HUES48 (cell line): ENCODE results near the gene ZFP92.
A peak's percentile ranks its signal among the peaks of the same experiment; 100 is the strongest.

Source experiments
- H3K27ac ChIP-seq: one replicate; pipeline ENCODE4 v1.7.0; 2013; ENCODE audit warnings: low read depth, low read length, inconsistent platforms
- H3K27me3 ChIP-seq: 2 replicates; pipeline ENCODE4 v1.6.1; 2013; ENCODE audit warnings: mild to moderate bottlenecking, low read length; ENCODE audit not compliant: control insufficient read depth, insufficient read depth
- H3K36me3 ChIP-seq: 2 replicates; pipeline ENCODE4 v1.6.1; 2013; ENCODE audit warnings: low read length; ENCODE audit not compliant: control insufficient read depth, insufficient read depth
- H3K4me1 ChIP-seq: 2 replicates; pipeline ENCODE4 v1.6.1; 2013; ENCODE audit warnings: mild to moderate bottlenecking, low read length; ENCODE audit not compliant: control insufficient read depth, insufficient read depth
- H3K4me3 ChIP-seq: 2 replicates; pipeline ENCODE4 v1.5.1; 2013; ENCODE audit warnings: mild to moderate bottlenecking, low read depth, low read length
- H3K9ac ChIP-seq: 2 replicates; pipeline ENCODE4 v1.6.1; 2013; ENCODE audit warnings: mild to moderate bottlenecking, low read depth, low read length, moderate library complexity
- H3K9me3 ChIP-seq: 2 replicates; pipeline ENCODE4 v1.6.1; 2013; ENCODE audit warnings: low read length; ENCODE audit not compliant: control insufficient read depth, insufficient read depth

Gene ZFP92, protein sequence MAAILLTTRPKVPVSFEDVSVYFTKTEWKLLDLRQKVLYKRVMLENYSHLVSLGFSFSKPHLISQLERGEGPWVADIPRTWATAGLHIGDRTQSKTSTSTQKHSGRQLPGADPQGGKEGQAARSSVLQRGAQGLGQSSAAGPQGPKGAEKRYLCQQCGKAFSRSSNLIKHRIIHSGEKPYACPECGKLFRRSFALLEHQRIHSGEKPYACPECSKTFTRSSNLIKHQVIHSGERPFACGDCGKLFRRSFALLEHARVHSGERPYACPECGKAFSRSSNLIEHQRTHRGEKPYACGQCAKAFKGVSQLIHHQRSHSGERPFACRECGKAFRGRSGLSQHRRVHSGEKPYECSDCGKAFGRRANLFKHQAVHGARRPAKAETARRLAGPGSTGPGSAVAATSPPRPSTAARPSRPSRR

DNA sequence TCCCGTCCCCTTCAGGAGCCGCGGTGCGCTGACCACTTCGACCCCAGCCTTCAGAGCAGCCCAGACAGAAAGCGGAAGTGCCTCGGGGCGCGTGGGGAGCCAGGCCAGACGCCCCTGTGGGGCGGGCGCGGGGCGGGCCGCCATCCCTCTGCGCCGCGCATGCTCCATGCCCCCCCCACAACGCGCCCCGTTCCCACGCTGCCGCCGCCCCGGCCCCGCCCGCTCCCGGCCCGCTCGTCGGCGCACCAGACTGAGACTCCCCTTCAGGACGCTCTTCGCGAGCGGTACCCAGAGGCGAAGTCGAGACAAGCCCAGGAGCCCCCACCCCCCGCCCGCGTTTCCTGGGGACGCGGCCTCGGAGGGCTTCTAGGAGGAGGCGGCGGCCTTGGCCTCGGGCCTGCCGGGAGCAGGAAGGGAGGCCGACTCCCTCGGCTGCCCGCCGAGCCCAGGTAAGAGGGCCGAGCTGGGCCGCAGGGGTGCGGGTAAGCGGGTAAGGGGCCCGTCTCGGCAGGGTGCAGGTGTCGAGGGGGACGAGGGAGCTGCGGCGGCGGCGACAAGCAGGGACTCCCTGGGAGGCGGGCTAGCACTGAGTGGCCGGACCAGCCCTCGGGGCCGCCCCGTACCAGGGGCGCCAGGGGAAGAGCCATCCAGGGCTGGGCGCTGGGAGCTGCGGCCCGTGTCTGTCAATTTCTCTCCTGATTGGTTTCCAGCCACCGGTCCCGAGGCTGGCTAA is at the start of gene ZFP92:
TSS of gene ZFP92 (plus strand) at position 218 of the 733 bp plus-strand sequence. CDS start 6,851 bp downstream, outside the sequence.
- no peak within 1 kb of the TSS for H3K9ac ChIP-seq
- H3K27ac ChIP-seq, result no peak within 1 kb of the TSS
- peak within 1 kb of the TSS; percentile 46 for H3K4me3 ChIP-seq
- no peaks in the 10 kb centered on the region for H3K36me3 ChIP-seq
- peaks cover 23% of the 10 kb centered on the region for H3K27me3 ChIP-seq
- no peaks in the 10 kb centered on the region for H3K4me1 ChIP-seq
- H3K9me3 ChIP-seq, result peaks cover 38% of the 10 kb centered on the region

DNA sequence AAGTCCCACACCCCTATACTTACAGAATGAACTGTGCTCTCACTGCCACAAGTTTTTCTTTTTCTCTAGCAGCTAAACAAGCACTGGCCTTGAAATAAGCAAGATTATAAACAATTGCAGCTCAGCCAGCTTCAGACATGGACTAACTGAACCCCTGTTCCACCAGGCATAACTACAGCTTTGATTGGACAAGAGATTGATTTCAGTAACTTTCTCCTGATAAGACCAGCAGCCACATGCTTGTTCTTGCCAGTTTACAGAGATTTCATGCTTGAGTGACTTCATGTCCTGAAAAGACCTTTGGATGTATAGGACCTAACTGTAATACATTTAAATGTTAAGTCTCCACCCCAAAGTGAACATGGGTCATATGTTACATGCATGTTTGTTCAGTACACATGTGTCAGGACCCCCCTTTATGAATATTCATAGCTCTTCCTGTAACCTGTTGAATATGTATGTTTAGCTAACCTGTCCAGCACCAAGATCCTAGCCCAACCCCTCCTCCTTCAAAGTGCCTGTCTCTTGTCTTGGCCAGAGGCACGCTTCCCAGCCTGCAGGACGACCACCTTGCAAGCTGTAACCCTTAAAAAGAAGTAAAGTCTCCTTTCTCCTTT is 49.4 kb upstream of the ZFP92 start:
- no peaks in the 10 kb centered on the region for H3K27me3 ChIP-seq
- H3K36me3 ChIP-seq, result no peaks in the 10 kb centered on the region
- no peak overlapping the region for H3K4me3 ChIP-seq
- no peak overlapping the region for H3K9ac ChIP-seq
- no peak overlapping the region for H3K27ac ChIP-seq
- no peaks in the 10 kb centered on the region for H3K4me1 ChIP-seq
- peaks cover 49% of the 10 kb centered on the region for H3K9me3 ChIP-seq

DNA sequence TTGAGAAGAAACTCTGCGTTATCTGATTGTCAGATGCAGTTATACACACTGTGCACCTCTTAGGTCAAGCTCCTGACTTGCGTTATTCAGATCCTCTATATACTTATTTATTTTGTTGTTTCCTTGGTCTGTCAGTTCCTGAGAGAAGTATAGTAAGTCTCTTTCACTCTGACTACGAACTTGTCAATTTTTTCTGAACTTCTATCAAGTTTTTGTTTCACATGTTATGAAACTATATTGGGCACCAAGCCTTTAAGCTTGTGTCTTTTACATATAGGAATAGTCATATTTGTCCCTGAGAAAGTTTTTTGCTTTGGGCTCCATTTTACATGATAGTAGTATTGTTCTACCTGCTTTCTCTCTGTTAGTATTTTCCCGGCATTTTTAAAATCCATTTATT is 45.6 kb upstream of the ZFP92 start:
- Histone ChIP-seq H3K4me1 (no peaks in the 10 kb centered on the region), H3K4me3 (no peak overlapping the region), H3K9ac (no peak overlapping the region), H3K36me3 (no peaks in the 10 kb centered on the region), H3K27me3 (no peaks in the 10 kb centered on the region), H3K27ac (no peak overlapping the region), H3K9me3 (peaks cover 49% of the 10 kb centered on the region)

DNA sequence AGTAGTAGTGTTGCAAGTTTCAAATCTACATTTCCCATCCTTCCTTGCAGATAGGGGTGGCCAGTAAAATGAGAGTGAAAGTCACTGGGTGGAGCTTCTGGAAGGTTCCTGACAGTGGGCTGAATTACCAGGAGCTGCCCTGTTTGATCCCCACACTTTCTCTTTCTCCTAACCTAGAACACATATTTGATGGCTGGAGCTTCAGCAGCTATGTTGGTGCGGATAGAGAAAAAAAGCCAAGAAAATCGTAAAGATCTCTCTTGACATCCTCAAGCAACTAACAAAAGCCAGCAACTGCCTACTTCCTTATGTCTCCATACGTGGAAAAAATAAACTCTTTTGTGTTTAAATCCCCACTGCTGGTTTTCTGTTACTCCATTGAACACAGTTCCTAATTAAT is 45.2 kb upstream of the ZFP92 start:
- H3K4me1 ChIP-seq, result no peaks in the 10 kb centered on the region
- no peaks in the 10 kb centered on the region for H3K27me3 ChIP-seq
- peaks cover 49% of the 10 kb centered on the region for H3K9me3 ChIP-seq
- no peak overlapping the region for H3K4me3 ChIP-seq
- H3K36me3 ChIP-seq, result no peaks in the 10 kb centered on the region
- H3K27ac ChIP-seq, result no peak overlapping the region
- no peak overlapping the region for H3K9ac ChIP-seq

DNA sequence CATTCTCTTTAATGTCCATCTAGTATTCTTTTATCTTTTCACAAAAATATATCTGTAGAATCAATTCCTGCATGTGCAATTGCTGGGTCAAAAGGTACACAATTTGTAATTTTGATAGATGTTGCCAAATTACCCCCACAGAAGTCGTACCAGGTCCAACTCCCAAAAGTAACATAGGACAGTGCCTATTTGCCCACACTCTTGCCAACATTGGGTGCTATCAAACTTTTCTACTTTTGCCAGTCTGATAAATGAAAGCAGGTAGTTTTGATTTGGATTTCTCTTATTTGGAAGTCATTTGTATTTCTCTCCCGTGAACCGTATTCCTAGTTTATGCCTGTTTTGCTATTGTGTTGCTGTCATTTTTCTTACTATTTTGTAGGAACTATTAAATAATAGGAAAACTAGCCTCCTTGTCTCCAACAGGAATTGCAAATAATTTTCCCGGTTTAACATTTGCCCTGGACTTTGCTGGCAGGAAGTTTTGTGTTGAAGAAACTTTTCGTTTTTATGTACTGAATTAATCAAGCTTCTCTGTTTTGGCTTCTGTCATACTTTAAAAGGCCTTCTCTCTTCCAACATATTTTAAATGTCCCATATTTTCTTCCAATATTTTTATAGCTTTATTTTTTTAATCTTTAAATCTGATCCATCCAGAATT is 44.3 kb upstream of the ZFP92 start:
- Histone ChIP-seq H3K27ac (no peak overlapping the region), H3K27me3 (no peaks in the 10 kb centered on the region), H3K4me1 (no peaks in the 10 kb centered on the region), H3K36me3 (no peaks in the 10 kb centered on the region), H3K9ac (no peak overlapping the region), H3K4me3 (no peak overlapping the region), H3K9me3 (peaks cover 49% of the 10 kb centered on the region)

DNA sequence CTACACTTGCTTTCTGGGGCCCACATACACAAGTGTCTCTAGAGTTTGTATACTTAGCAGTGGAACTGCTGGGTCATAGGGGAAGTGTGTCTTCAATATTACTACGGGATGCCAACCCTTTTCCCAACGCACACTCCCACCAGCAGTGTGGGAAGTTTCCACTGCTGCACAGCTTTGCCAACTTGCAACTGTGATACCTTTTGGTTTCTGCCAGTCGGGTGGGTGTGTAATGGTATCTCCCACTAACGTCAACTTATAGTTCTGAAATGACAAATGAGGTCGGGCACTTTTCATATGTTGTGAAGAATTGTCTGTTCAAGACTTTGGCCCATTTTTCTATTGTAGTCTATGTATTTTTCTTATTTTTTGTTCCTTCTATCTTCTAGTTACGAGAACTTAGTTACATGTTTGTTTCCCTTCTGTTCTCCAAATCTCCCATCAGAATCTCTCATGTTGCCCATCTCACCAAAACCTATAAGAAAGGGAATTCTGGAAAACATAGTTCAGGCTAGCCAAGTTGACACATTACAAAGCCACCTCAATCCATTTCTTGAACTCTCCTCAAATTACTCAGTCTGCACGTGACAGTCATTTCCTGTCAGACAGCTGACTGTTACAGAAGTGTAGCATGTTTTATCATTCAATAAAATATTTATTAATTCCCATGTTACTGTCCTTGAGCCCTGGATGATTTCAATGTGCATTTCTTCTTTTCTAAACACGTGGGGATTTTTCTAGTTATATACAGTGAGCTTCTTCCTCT is 40.8 kb upstream of the ZFP92 start:
- Histone ChIP-seq H3K27ac (no peak overlapping the region), H3K4me3 (no peak overlapping the region), H3K9me3 (peaks cover 57% of the 10 kb centered on the region), H3K9ac (no peak overlapping the region), H3K36me3 (no peaks in the 10 kb centered on the region), H3K27me3 (no peaks in the 10 kb centered on the region), H3K4me1 (no peaks in the 10 kb centered on the region)

DNA sequence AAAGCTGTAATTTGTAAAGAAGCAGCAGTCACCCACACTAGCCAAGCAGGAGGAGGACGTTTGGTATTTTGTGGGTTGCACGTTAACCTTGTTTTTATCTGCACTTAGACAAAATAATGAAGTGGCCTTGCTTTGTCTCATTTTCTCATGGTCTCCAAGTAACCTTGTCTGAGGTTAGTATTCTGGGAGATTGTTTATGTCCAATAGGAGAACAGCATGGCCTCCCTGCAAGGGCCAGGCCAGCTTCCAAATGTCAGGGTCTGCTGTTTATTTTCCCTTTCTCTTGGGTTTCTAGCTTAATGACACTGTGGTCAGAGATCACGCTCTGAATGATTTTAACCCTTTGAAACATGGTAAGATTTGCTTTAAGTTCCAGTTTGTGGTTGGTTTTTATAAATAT is 40.0 kb upstream of the ZFP92 start:
- Histone ChIP-seq H3K4me3 (no peak overlapping the region), H3K27me3 (no peaks in the 10 kb centered on the region), H3K9ac (no peak overlapping the region), H3K27ac (no peak overlapping the region), H3K4me1 (no peaks in the 10 kb centered on the region), H3K36me3 (no peaks in the 10 kb centered on the region), H3K9me3 (peaks cover 62% of the 10 kb centered on the region)

DNA sequence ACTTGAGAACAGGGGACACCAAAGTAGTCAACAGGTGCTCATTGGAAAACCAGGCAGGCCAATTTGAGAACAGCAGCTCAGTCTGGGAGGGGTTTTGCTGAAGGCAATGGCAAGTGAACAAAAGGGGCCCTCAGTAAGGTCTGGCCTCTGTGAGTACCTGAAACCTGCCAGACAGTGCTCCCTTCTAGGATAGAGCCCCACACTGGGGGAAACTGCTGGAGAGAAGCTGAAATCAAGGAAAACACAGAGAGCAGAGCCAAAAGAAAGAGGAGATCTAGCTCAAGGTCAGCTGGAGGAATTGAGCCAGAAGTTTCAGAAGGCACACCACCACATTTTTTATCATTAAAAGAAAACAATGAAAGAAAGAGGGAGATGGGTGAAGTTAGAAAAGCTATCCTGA is 38.3 kb upstream of the ZFP92 start:
- H3K27ac ChIP-seq, result no peak overlapping the region
- no peak overlapping the region for H3K4me3 ChIP-seq

DNA sequence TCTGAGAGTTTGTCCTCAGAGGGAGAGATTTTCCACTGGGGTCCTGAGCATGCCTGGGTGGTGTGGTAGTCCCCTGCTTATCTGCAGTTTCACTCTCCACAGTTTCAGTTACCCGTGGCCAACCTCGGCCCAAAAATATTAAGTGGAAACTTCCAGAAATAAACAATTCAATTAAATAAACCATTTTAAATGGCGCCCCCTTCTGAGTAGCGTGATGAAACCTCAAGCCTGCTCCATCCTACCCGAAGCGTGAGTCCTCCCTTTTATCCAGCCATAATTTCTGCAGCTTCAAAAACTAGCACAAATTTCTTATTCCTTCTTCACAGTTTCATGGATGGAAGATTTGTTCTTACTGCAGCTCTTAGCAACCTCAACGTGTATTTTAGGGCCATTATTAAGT is 36.8 kb upstream of the ZFP92 start:
- Histone ChIP-seq H3K9ac (no peak overlapping the region), H3K27me3 (no peaks in the 10 kb centered on the region), H3K4me1 (no peaks in the 10 kb centered on the region), H3K27ac (no peak overlapping the region), H3K4me3 (no peak overlapping the region), H3K9me3 (peaks cover 69% of the 10 kb centered on the region), H3K36me3 (no peaks in the 10 kb centered on the region)

More for the DNA sequence above, 38.3 kb upstream of the ZFP92 start:
- peaks cover 63% of the 10 kb centered on the region for H3K9me3 ChIP-seq
- no peaks in the 10 kb centered on the region for H3K27me3 ChIP-seq
- H3K9ac ChIP-seq, result no peak overlapping the region
- no peaks in the 10 kb centered on the region for H3K36me3 ChIP-seq
- H3K4me1 ChIP-seq, result no peaks in the 10 kb centered on the region

DNA sequence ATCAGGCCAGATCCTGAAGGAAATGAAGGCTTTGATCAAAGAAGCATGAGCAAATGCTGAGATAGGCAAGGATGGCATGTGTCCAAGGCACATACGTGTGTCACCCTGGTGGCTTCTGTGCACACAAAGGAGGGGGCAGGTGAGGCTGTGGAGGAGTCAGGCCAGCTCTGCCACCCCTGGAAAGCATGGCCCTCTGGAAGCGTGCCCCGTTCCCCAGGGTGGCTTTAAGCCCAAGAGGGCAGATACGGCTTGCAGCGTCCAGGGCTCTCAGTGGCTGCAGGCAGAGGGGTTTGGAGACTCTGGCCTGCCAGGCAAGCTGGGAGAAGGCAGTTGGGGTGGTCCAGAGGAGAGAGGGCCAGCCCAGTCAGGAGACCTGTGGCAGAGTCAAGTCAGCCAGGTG is 35.7 kb upstream of the ZFP92 start:
- Histone ChIP-seq H3K4me3 (no peak overlapping the region), H3K9me3 (peaks cover 69% of the 10 kb centered on the region), H3K9ac (no peak overlapping the region), H3K4me1 (no peaks in the 10 kb centered on the region), H3K27ac (no peak overlapping the region), H3K36me3 (no peaks in the 10 kb centered on the region), H3K27me3 (no peaks in the 10 kb centered on the region)
